GM12878 (cell line): Measurements from ENCODE around the gene TOMT. TPM values are rescaled to one million over a fixed set of nuclear protein-coding genes. Genes with fewer than 3 reads are reported as not detected.
A peak's percentile ranks its signal among the peaks of the same experiment; 100 is the strongest.

Experiments
- ATAC-seq: fragments of 200-7000 bp; cut with Tn5 transposase; 3 replicates; pipeline ENCODE4 v1.9.1; 2020; ENCODE audit warnings: mild to moderate bottlenecking, moderate library complexity
- BruUV-seq: library from RNA; stranded (reverse); fragments of 400-500 nt; replicated peaks from 2 replicates; lab custom pipeline; 2021; lab: Mats Ljungman, UMichigan
- CTCF ChIA-PET: fragments of 300-600 bp; sonication (Branson Sonifier 250); formaldehyde crosslinking; extraction: SDS; loops from one replicate; lab custom pipeline; 2021; ENCODE audit warnings: inconsistent platforms; lab: Yijun Ruan, JAX
- POLR2A ChIA-PET: fragments of 350-600 bp; formaldehyde crosslinking; extraction: SDS; loops from one replicate; lab custom pipeline; 2021; ENCODE audit warnings: inconsistent platforms; lab: Charles Lee
- RAD21 ChIA-PET: fragments of 300-600 bp; sonication (Branson Sonifier 250); formaldehyde crosslinking; loops from one replicate; lab custom pipeline; 2023; ENCODE audit warnings: antibody characterized with exemption; ENCODE audit not compliant: unreplicated experiment; lab: Charles Lee
- SMC1A ChIA-PET: fragments of 300-600 bp; sonication (Branson Sonifier 250); formaldehyde crosslinking; loops from one replicate; lab custom pipeline; 2023; ENCODE audit not compliant: unreplicated experiment, uncharacterized antibody; lab: Charles Lee
- DNase-seq: peaks from one replicate; pipeline ENCODE4 v3.0.0-alpha.2; 2011; ENCODE audit warnings: low read depth, low spot score
- FAIRE-seq: peaks from 3 replicates; lab custom pipeline; 2011; peaks lifted over from hg19 to GRCh38; lab: Jason Lieb, UNC
- H2AFZ ChIP-seq: 2 replicates; pipeline ENCODE4 v1.6.0; 2011; ENCODE audit warnings: low read depth, low read length, control low read depth; ENCODE audit not compliant: control insufficient read depth
- H3K27ac ChIP-seq: 2 replicates; pipeline ENCODE4 v1.5.1; 2011; ENCODE audit warnings: control low read depth; ENCODE audit not compliant: control insufficient read depth, insufficient read depth
- H3K27me3 ChIP-seq, 2 experiments: replicated peaks in 1 of 2; 2 replicates each; pipeline versions ENCODE4 v1.6.0 to v1.6.1; 2011; ENCODE audit warnings: low read length in 1 of 2; ENCODE audit not compliant: control insufficient read depth in 2 of 2, insufficient read depth in 2 of 2
- H3K36me3 ChIP-seq, 2 experiments: 2 replicates each; pipeline ENCODE4 v1.5.1; 2011; ENCODE audit warnings: low read length in 1 of 2; ENCODE audit not compliant: control insufficient read depth in 2 of 2, insufficient read depth in 2 of 2
- H3K4me1 ChIP-seq: 2 replicates; pipeline ENCODE4 v1.6.1; 2011; ENCODE audit warnings: mild to moderate bottlenecking, low read length, moderate library complexity, mixed read lengths; ENCODE audit not compliant: control insufficient read depth, insufficient read depth
- H3K4me2 ChIP-seq: 2 replicates; pipeline ENCODE4 v1.6.0; 2011; ENCODE audit warnings: control low read depth; ENCODE audit not compliant: control insufficient read depth, insufficient read depth
- H3K4me3 ChIP-seq: fragments of 200-600 bp; sonication (generic); 2 replicates; pipeline ENCODE4 v1.5.1; 2016
- H3K79me2 ChIP-seq: 2 replicates; pipeline ENCODE4 v1.6.0; 2011; ENCODE audit warnings: low read length; ENCODE audit not compliant: control insufficient read depth, insufficient read depth
- H3K9ac ChIP-seq: 2 replicates; pipeline ENCODE4 v1.8.0; 2011; ENCODE audit warnings: low read length, control low read depth, mixed read lengths; ENCODE audit not compliant: control insufficient read depth, insufficient read depth
- H3K9me3 ChIP-seq: replicated peaks from 3 replicates; pipeline ENCODE4 v1.5.1; 2011; ENCODE audit warnings: mild to moderate bottlenecking, low read length; ENCODE audit not compliant: control insufficient read depth, insufficient read depth
- H4K20me1 ChIP-seq: 2 replicates; pipeline ENCODE4 v1.6.0; 2011; ENCODE audit not compliant: control insufficient read depth, insufficient read depth
- CBX5 ChIP-seq: sonication (generic); IDR thresholded peaks from 2 replicates; pipeline ENCODE4 v1.6.1; 2016; ENCODE audit warnings: low read depth, moderate library complexity, mild to moderate bottlenecking, inconsistent platforms
- CHD4 ChIP-seq: fragments of 200-600 bp; sonication (generic); IDR thresholded peaks from 2 replicates; pipeline ENCODE4 v1.6.1; 2016; ENCODE audit warnings: mild to moderate bottlenecking
- EED ChIP-seq: sonication (generic); IDR thresholded peaks from 2 replicates; pipeline ENCODE4 v1.6.1; 2016; ENCODE audit warnings: antibody characterized with exemption, low read depth
- KDM1A ChIP-seq: fragments of 200-600 bp; sonication (generic); IDR thresholded peaks from 2 replicates; pipeline ENCODE4 v1.6.1; 2016; ENCODE audit warnings: borderline replicate concordance
- NFIC ChIP-seq: IDR thresholded peaks from 2 replicates; pipeline ENCODE4 v1.6.1; 2012; ENCODE audit warnings: low read depth, mild to moderate bottlenecking, inconsistent platforms, low read length, moderate library complexity
- RB1 ChIP-seq: fragments of 450-650 bp; formaldehyde crosslinking; IDR thresholded peaks from 2 replicates; pipeline ENCODE4 v1.6.1; 2017; ENCODE audit warnings: mild to moderate bottlenecking, borderline replicate concordance
- RCOR1 ChIP-seq: conservative IDR thresholded peaks from 2 replicates; pipeline ENCODE4 v1.6.1; 2012; ENCODE audit warnings: low read depth, low read length, improper control_type of control experiment
- SMARCA5 ChIP-seq: fragments of 450-650 bp; IDR thresholded peaks from 2 replicates; pipeline ENCODE4 v1.6.1; 2017; ENCODE audit warnings: mild to moderate bottlenecking
- WGBS: methylation state at CpG from one replicate; pipeline ENCODE4 v1.1.6; 2016; ENCODE audit warnings: low lambda C conversion rate; ENCODE audit not compliant: insufficient replicate concordance, insufficient coverage; ENCODE audit errors: missing lambda C conversion rate; 5-methylcytosine and 5-hydroxymethylcytosine counted together
- in situ Hi-C: fragments of 300-500 bp; cut with MboI; formaldehyde crosslinking; loops from 9 replicates; pipeline ENCODE4 v1.14.3; 2018; ENCODE audit warnings: mixed read lengths
- intact Hi-C: fragments of 100-400 bp; cut with micrococcal nuclease; formaldehyde crosslinking; loops from one replicate; pipeline ENCODE4 v1.14.2; 2022; ENCODE audit not compliant: unreplicated experiment
- polyA plus RNA-seq, 11 experiments: library from polyadenylated mRNA; depleted of rRNA in 4 of 11; unstranded in 6 of 11; stranded (reverse) in 5 of 11; fragments of >200 nt; fragmentation: Nextera tagmentation in 4 of 11; fragmentation: Illumina TruSeq in 1 of 11; extraction: Ambion mirVana in 4 of 11; extraction: Trizol in 1 of 11; gene quantifications; 1 replicate in 1 of 11; 2 replicates in 10 of 11; pipeline versions ENCODE4 v1.2.1 to v1.2.3, GENCODE V29; 2011 to 2016; ENCODE audit warnings: inconsistent platforms in 2 of 11, missing spikeins in 2 of 11, low read depth in 1 of 11
- total RNA-seq, 4 experiments: library from RNA; depleted of rRNA in 3 of 4; stranded (reverse); fragments of >200 nt in 3 of 4; fragmentation: Illumina TruSeq in 1 of 4; extraction: Trizol in 1 of 4; gene quantifications; 2 replicates each; pipeline versions ENCODE4 v1.2.1 to v1.2.3, GENCODE V29; 2013 to 2021
- TF ChIP-seq, protein P1 (sequence below): fragments of 450-650 bp; IDR thresholded peaks from 2 replicates; pipeline ENCODE4 v1.6.1; 2017; ENCODE audit warnings: antibody characterized with exemption, mild to moderate bottlenecking, moderate library complexity
- TF ChIP-seq, protein P2 (sequence below): fragments of 450-650 bp; IDR thresholded peaks from 2 replicates; pipeline ENCODE4 v1.6.1; 2014; ENCODE audit warnings: mild to moderate bottlenecking
- TF ChIP-seq, protein P3 (sequence below): fragments of 450-650 bp; IDR thresholded peaks from 2 replicates; pipeline ENCODE4 v1.6.1; 2017; ENCODE audit warnings: mild to moderate bottlenecking, low read depth, inconsistent platforms; ENCODE audit not compliant: poor library complexity, severe bottlenecking
- TF ChIP-seq, protein P4 (sequence below): fragments of 150-350 bp; IDR thresholded peaks from 2 replicates; pipeline ENCODE4 v1.6.1; 2014; ENCODE audit warnings: mild to moderate bottlenecking, low read depth, low read length

The TOMT gene
- total and polyA plus RNA-seq, 10 of the 15 experiments (the other 5 are each of a cell fraction or from before 2014, with no cell fraction given), result not detected

DNA sequence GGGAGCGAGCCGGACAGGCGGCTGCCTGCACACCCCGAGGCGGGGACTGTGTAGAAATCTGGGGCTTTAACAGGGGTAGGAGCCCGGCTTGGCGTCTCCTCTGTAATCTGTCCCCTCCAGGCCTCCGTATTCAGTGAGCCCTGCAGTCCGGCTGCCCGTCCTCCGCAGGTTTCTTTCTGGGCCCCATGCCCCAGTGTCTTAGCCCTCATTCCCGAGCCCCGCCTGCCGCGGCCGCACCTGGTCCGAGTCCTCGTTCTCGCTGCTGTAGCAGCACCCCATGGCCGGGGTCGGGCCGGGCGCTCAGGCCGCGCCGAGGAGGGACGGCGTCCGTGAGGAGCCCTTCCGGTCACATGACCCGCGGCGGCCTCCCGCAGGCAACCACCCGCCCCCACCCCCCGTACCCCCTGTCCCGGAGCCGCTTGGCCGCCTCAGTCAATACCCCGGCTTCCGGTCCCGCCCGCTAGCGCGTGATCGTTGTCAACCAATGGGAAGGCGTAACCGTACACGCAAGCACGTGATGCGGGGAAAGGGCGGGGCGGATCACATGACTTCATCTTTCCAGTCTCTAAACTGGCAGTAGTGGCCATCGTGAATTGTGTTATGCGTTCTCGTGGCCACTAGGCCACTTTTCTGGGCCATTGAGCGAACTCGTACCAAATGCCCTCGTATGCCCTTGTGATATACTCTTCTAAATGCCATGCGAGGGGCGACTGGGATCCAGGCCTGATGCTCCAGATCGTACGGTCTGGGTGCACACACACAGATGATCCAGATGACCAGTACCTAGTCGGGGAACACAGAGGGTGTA, 2.6 kb upstream of the TOMT start, which contains the start of gene LAMTOR1 (continued):
- TF ChIP-seq, protein P1, sequence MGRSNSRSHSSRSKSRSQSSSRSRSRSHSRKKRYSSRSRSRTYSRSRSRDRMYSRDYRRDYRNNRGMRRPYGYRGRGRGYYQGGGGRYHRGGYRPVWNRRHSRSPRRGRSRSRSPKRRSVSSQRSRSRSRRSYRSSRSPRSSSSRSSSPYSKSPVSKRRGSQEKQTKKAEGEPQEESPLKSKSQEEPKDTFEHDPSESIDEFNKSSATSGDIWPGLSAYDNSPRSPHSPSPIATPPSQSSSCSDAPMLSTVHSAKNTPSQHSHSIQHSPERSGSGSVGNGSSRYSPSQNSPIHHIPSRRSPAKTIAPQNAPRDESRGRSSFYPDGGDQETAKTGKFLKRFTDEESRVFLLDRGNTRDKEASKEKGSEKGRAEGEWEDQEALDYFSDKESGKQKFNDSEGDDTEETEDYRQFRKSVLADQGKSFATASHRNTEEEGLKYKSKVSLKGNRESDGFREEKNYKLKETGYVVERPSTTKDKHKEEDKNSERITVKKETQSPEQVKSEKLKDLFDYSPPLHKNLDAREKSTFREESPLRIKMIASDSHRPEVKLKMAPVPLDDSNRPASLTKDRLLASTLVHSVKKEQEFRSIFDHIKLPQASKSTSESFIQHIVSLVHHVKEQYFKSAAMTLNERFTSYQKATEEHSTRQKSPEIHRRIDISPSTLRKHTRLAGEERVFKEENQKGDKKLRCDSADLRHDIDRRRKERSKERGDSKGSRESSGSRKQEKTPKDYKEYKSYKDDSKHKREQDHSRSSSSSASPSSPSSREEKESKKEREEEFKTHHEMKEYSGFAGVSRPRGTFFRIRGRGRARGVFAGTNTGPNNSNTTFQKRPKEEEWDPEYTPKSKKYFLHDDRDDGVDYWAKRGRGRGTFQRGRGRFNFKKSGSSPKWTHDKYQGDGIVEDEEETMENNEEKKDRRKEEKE, result no peak
- TF ChIP-seq NFIC (0 out of 2 replicates have a peak, but pooled peaks have one; percentile 32), CBX5 (no peak)
- TF ChIP-seq, protein P2, sequence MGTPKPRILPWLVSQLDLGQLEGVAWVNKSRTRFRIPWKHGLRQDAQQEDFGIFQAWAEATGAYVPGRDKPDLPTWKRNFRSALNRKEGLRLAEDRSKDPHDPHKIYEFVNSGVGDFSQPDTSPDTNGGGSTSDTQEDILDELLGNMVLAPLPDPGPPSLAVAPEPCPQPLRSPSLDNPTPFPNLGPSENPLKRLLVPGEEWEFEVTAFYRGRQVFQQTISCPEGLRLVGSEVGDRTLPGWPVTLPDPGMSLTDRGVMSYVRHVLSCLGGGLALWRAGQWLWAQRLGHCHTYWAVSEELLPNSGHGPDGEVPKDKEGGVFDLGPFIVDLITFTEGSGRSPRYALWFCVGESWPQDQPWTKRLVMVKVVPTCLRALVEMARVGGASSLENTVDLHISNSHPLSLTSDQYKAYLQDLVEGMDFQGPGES, result peak; percentile 58; the same call in 1 of the 2 replicates

DNA sequence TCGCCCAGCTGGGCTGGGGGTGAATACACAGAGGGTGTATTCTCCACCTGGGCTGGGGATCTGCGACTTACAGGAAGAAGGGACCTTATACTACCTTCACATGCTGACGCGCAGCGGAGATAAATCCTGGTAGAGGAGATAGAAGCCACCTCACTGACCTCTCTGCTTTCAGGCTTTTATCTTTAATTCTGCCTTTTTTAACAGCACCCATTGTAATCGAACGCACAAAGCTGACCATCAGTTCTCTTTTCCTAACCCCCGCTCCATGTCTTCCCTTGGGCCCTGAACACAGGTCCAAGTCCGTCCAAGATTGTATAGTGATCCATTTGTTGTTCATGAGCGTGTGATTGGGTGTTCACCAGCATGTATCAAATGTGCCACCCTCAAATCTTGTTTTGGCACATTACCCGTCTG, 2.0 kb upstream of the TOMT start:
- intact Hi-C loops, result loop anchor here (1.0 kb wide), 1 partner anchor 23 kb away; the partner anchor contains the start of genes LRRC51 and NUMA1
- CTCF ChIA-PET, result no interaction called here
- RAD21 ChIA-PET, result no interaction called here
- FAIRE-seq, result peak; percentile 44
- Histone ChIP-seq H3K9me3 (no peaks in the 10 kb centered on the region), H3K36me3 (peaks cover 2 to 5% of the 10 kb centered on the region in 2 experiments; a peak in 3 of 4 replicates), H3K27ac (peak overlapping the region; percentile 70), H3K4me2 (peak overlapping the region; percentile 96), H3K27me3 (no peaks in the 10 kb centered on the region), H3K4me3 (peak overlapping the region; percentile 33; the same call in 1 of the 2 replicates), H3K4me1 (peaks cover 21% of the 10 kb centered on the region), H3K79me2 (peaks cover 43% of the 10 kb centered on the region), H2AFZ (peak overlapping the region; percentile 68), H3K9ac (0 out of 2 replicates have a peak overlapping the region, but pooled peaks have one; percentile 30), H4K20me1 (no peaks in the 10 kb centered on the region)
- no peak for ATAC-seq
- WGBS, result 77% methylated on average over 11 of the region's 11 CpGs
- SMC1A ChIA-PET, result no interaction called here
- in situ Hi-C loops, result no loop called here
- DNase-seq, result no peak
- BruUV-seq, result TSS peak; percentile 89
- POLR2A ChIA-PET, result no interaction called here
- TF ChIP-seq, protein P3, sequence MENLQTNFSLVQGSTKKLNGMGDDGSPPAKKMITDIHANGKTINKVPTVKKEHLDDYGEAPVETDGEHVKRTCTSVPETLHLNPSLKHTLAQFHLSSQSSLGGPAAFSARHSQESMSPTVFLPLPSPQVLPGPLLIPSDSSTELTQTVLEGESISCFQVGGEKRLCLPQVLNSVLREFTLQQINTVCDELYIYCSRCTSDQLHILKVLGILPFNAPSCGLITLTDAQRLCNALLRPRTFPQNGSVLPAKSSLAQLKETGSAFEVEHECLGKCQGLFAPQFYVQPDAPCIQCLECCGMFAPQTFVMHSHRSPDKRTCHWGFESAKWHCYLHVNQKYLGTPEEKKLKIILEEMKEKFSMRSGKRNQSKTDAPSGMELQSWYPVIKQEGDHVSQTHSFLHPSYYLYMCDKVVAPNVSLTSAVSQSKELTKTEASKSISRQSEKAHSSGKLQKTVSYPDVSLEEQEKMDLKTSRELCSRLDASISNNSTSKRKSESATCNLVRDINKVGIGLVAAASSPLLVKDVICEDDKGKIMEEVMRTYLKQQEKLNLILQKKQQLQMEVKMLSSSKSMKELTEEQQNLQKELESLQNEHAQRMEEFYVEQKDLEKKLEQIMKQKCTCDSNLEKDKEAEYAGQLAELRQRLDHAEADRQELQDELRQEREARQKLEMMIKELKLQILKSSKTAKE, result no peak
- TF ChIP-seq KDM1A (no peak), CHD4 (no peak), RCOR1 (0 out of 2 replicates have a peak, but pooled peaks have one; percentile 6), SMARCA5 (0 out of 2 replicates have a peak, but pooled peaks have one; percentile 58), EED (no peak), RB1 (0 out of 2 replicates have a peak, but pooled peaks have one; percentile 28)
- TF ChIP-seq, protein P4, sequence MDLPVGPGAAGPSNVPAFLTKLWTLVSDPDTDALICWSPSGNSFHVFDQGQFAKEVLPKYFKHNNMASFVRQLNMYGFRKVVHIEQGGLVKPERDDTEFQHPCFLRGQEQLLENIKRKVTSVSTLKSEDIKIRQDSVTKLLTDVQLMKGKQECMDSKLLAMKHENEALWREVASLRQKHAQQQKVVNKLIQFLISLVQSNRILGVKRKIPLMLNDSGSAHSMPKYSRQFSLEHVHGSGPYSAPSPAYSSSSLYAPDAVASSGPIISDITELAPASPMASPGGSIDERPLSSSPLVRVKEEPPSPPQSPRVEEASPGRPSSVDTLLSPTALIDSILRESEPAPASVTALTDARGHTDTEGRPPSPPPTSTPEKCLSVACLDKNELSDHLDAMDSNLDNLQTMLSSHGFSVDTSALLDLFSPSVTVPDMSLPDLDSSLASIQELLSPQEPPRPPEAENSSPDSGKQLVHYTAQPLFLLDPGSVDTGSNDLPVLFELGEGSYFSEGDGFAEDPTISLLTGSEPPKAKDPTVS, result no peak
